ENCODE results near the gene APH1A.
"Not testable (repeated sequence)": the region's sequence is repeated elsewhere in the genome, so short reads cannot be mapped to it uniquely, and the experiment has no call there.

APH1A gene

GRCh38 chr1:150268705-150269403 is at the start of gene APH1A:
Gene APH1A (minus strand): TSS chr1:150269016. CDS start chr1:150268810, 206 bp downstream.
- peak; percentile 94 for DNase-seq

GRCh38 chr1:150314691-150315090 is 45.9 kb upstream of the APH1A start:
- DNase-seq = not testable (repeated sequence)

GRCh38 chr1:150311762-150312161 is 42.9 kb upstream of the APH1A start:
- no peak for DNase-seq

GRCh38 chr1:150309758-150310508 is 41.1 kb upstream of the APH1A start:
- DNase-seq = no peak

- not testable (repeated sequence) for DNase-seq
Measured at GRCh38 chr1:150308585-150308984, 39.8 kb upstream of the APH1A start.

- no peak for DNase-seq
Measured at GRCh38 chr1:150302902-150303301, 34.1 kb upstream of the APH1A start.

GRCh38 chr1:150302338-150302737 is 33.5 kb upstream of the APH1A start:
- DNase-seq = no peak

GRCh38 chr1:150299716-150300115 is 30.9 kb upstream of the APH1A start:
- DNase-seq = no peak

- no peak for DNase-seq
Measured at GRCh38 chr1:150295476-150295875, 26.7 kb upstream of the APH1A start.

- peak; percentile 85 for DNase-seq
Measured at GRCh38 chr1:150293433-150294253, 24.8 kb upstream of the APH1A start, which contains the start of gene MRPS21. Gene MRPS21 (plus strand): TSS chr1:150293861. CDS start chr1:150294367, 506 bp downstream.

- no peak for DNase-seq
Measured at GRCh38 chr1:150288822-150289221, 20.0 kb upstream of the APH1A start.

- DNase-seq = no peak
Measured at GRCh38 chr1:150288382-150288781, 19.6 kb upstream of the APH1A start.

- DNase-seq = no peak
Measured at GRCh38 chr1:150283260-150283659, 14.4 kb upstream of the APH1A start.

- DNase-seq = no peak
Measured at GRCh38 chr1:150282558-150282958, 13.7 kb upstream of the APH1A start.

- DNase-seq = peak; percentile 98
Measured at GRCh38 chr1:150281758-150282557, 13.1 kb upstream of the APH1A start, which contains the start of gene CIART. Gene CIART (plus strand): TSS chr1:150282554. CDS start chr1:150283268, 714 bp downstream.

- peak; percentile 43 for DNase-seq
Measured at GRCh38 chr1:150281221-150281757, 12.5 kb upstream of the APH1A start.

- no peak for DNase-seq
Measured at GRCh38 chr1:150280138-150280707, 11.4 kb upstream of the APH1A start.

- no peak for DNase-seq
Measured at GRCh38 chr1:150273311-150273710, 4.5 kb upstream of the APH1A start.

GRCh38 chr1:150271291-150271959 is 2.6 kb upstream of the APH1A start:
- DNase-seq = no peak

- no peak for DNase-seq
Measured at GRCh38 chr1:150269451-150269850, 635 bp upstream of the APH1A start.

- DNase-seq = no peak
Measured at GRCh38 chr1:150268340-150268704, 494 bp downstream of the APH1A start.
